DLD1 (cell line): Measurements from ENCODE around the gene HS3ST4.

Source experiments
- in situ Hi-C: cut with HindIII; loops from 2 replicates; pipeline ENCODE4 v1.10.0; 2017; ENCODE audit warnings: low sequenced_read_pairs

HS3ST4 gene

DNA sequence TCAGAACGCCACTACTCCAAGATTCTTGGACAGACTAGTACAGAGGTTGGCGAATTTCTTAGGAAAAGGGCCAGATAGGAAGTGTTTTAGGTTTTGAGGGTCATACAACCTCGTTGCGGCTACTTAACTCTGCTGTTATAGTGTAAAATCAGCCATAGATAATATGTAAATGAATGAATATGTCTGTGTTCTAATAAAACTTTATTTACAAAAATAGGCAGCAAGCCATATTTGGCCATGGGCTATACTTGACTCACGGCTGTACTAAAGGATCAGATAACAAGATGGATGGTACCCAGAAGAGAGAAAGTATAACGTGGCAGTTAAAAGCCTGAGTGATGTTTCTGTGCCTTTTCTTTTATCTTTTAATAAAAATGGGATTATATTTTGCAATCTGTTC, 125.5 kb downstream of the HS3ST4 start:
- in situ Hi-C loops, result no loop called here

DNA sequence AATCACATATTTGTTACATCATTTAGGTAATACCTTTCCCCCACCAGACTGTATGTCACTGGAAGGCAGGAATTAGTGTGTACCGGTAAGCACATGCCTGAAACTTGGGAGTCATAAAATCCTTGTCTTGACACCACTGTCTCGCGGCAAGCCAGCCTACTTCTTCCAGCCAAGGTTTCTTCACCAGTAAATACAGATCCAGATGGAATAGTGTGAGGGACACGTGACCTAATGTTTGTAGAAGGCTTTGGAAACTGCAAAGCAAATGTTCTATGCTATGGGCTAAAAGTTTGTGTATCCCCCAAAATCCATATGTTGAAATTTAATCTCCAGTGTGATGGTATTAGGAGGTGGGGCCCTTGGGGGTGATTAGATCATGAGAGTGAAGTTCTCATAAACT, 126.1 kb downstream of the HS3ST4 start:
- in situ Hi-C loops, result no loop called here

DNA sequence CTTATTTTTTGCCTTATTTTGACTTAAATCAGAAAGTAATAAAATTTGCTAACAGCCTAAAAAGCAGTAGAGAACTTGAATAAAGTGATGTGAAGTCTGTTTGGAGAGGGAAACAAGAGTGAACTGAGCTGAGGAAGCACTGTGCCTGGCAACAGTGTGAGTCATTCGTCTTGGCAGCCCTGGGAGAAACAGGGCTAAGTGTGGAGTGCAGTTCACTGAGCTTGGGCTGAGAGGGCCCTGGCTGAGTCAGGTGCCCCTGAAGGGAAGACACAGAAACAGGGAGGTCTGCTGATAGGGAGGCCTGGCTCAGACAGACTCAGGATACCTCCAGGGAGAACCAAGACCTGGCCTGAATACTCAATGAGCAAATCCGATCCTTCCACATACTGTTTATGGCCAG, 132.1 kb downstream of the HS3ST4 start:
- in situ Hi-C loops, result no loop called here

DNA sequence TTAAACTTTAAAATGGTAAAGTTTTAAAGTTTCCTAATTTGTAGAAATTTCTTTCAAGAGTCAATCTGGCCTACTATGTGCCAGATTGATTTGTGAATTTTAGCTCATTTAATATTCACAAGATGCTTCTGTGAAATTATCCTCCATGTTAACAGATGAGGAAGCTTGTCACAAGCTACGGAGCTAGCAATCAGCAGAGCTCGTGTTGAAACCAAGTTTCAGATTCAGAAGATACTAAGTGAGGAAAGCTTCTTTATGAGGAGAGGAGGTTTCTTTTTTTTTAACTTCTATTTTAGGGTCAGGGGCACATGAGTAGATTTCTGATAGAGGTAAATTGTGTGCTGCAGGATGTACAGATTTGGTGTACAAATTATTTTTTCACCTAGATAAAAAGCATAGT, 135.9 kb downstream of the HS3ST4 start:
- in situ Hi-C loops, result loop anchor here (5.0 kb wide), 1 partner anchor 80 kb away; no protein-coding TSS in a partner anchor

DNA sequence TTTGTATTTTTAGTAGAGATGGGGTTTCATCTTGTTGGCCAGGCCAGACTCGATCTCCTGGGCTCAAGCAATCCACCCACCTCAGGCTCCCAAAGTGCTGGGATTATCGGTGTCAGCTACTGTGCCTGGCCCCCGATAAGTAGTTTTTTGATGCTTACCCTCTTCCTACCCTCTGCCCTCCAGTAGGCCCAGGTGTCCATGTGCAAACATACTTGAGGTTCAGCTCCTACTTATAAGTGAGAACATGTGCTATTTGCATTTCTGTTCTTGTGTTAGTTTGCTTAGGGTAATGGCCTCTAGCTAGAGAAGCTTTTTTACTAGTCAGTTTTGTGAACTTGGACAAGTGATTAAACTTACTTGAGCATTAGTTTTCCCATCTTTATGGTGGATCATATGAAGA, 136.8 kb downstream of the HS3ST4 start:
- in situ Hi-C loops, result loop anchor here (5.0 kb wide), 1 partner anchor 79 kb away; no protein-coding TSS in a partner anchor

GRCh38 chr16:25832291-25832690, 140.5 kb downstream of the HS3ST4 start:
- in situ Hi-C loops, result no loop called here

GRCh38 chr16:25834101-25834500, 142.3 kb downstream of the HS3ST4 start:
- in situ Hi-C loops, result no loop called here

GRCh38 chr16:25835126-25835525, 143.4 kb downstream of the HS3ST4 start:
- in situ Hi-C loops, result no loop called here

DNA sequence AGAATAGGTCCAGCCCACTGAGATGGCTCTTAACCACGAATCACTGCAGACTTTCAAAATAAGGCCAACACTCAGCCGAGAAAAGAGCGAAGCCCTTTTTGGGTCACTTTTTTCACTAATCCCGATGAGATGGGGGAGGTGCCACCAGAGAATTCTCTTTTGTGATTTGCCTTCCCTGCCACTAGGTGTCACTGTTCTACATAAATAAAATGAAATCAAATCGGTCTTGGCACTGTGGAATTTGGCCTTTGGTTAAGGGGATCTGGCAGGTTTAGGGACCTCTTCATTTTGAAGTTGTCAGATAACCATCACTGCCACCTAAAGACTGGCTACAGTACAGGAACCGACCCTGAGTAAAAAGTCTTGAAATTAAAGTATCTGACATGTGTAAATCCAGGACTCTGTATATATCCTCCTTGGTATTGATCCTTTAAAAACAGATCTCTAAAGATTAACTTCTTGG, 147.0 kb downstream of the HS3ST4 start:
- in situ Hi-C loops, result no loop called here

- in situ Hi-C loops, result no loop called here
Observed at GRCh38 chr16:25841761-25842160, 150.0 kb downstream of the HS3ST4 start.

GRCh38 chr16:25845901-25846300, 154.1 kb downstream of the HS3ST4 start:
- in situ Hi-C loops, result no loop called here

GRCh38 chr16:25854141-25854540, 162.4 kb downstream of the HS3ST4 start:
- in situ Hi-C loops, result no loop called here

DNA sequence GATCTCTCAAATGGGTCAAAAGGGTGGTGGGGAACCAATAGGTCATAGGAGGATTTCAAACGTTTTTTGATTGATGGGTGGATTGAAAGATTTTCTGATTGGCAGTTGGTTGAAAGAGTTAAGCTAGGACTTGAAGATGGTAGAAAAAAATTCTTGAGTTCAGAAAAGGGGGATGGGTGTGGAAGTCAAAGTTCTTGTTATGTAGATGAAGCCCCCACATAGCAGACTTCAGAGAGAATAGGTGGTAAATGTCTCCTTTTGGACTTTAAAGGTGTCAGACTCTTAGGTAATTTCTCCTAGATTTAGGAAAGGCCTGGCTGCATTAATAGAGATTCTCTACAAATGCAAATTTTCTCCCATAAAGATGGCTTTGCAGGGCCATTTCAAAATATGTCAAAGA, 163.3 kb downstream of the HS3ST4 start:
- in situ Hi-C loops, result no loop called here

DNA sequence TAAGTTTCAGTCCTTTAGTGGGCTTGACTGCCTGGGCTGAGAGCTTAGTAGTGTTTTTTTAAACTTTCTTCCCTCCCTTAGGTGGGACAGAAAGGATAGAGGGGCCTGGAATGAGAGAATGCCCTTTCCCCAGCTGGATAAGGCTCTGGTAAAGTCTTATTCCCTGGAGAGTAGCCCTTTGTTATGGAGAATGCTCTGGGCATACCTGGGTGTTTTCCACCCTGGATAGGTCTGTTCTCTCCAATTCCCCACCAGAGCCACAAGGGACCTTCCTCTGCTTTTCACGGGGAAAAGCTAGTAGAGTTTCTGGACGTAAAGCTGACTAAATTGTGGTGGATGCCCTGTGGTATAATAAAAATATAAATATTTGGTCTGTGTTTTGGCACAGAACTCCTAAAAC, 164.1 kb downstream of the HS3ST4 start:
- in situ Hi-C loops, result no loop called here

DNA sequence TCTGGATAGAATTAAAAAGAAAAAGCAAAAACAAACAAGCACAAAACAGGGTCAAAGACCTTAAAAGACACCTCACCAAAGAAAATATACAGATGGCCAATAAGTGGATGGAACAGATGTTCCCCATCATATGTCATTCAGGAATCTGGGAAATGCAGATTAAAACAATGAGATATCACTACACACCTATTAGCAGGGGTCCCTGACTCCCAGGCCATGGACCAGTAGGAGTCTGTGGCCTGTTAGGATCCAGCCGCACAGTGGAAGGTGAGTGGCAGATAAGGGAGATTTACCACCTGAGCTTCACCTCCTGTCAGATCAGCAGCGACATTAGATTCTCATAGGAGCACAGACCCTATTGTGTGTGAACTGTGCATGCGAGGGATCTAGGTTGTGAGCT, 167.9 kb downstream of the HS3ST4 start:
- in situ Hi-C loops, result no loop called here

DNA sequence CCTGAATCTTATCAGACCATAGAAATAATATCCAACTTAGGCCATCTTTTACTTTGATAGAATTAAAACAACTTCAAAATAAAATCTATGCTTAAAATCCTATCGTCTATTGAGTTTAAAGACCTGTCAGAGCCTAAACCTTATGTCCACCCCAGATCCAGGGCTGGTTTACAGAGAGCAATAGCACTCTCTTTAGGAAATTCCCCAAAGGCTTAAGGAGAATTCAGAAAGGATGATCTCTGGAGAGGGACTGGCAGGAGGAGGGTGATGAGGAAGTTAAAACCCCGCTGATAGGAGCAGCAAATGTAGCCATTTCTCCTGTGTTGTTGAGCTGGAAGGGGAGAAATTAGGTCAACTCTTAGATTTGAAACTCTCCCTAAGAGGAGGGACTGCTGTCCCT, 175.3 kb downstream of the HS3ST4 start:
- in situ Hi-C loops, result no loop called here

GRCh38 chr16:25868106-25868505, 176.3 kb downstream of the HS3ST4 start:
- in situ Hi-C loops, result no loop called here

- in situ Hi-C loops, result no loop called here
Observed at GRCh38 chr16:25868706-25869370, 177.1 kb downstream of the HS3ST4 start.

DNA sequence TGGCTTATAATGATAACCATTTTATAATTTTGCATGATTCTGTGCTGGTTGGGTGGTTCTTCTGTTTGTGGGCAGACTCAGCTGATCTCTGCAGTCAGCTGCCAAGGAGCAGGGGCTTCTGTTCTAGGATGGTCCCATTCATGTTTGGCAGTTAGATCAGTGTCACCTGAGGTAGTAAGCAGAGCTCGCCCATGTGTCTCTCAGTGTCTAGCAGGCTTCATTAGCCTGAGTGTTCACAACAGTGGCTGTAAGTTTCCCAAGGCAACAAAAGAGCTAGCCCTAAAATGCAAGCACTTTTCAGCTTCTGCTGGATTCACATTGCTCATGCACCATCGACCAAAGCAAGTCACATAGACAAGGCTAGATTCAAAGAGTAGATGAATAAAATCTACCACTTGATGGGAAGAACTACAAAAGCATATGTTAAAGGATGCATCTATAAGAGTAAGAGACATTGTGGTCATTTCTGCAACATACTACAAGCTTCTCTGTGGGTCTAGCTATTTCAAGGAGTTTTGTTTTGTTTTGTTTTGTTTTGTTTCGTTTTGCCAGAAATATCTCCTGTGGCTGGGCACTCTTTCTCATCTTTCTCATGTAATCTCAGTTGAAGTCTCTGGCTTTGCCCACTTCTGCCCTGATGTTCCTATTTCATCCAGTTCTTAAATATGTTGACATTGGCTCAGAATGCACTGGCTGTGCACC, 180.8 kb downstream of the HS3ST4 start:
- in situ Hi-C loops, result no loop called here

DNA sequence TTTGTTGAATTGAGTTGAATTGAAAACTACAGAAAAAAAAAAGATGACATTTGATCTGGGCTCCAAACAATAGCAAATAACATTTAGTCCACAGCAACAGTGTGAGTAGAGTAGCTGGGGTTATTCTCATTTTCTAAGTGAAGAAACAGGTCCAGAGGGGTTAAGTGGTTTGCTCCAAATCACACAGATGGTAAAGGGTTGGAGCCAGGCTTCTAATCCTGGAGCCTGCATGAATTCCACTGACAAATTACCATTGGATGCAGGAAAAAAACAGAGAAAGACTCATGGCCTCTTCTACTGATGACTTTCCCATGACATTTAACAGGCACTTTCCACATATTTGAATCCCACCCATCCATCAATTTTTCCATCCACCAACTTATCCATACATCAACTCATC, 182.4 kb downstream of the HS3ST4 start:
- in situ Hi-C loops, result no loop called here

- in situ Hi-C loops, result no loop called here
Observed at GRCh38 chr16:25875956-25876598, 184.3 kb downstream of the HS3ST4 start.

DNA sequence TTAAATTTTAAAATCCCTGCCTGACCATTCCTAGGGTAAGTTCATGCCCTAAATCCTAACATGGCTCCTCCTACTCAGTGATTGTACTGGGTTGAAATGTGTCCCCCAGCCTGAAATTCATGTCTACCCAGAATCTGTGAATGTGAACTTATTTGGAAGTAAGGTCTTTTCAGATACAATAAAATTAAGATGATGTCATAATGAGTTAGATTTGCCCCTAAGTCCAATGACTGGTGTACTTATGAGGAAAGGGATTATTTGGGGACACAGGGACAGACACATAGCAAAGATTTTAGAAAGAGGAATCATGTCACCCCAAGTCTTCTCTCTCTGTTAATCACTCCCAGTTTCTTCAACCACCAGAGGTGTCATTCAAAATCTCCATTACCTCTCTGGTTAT, 185.3 kb downstream of the HS3ST4 start:
- in situ Hi-C loops, result no loop called here
